Activated T-cell treated with anti-CD3 and anti-CD28 coated beads, Interleukin-2, amount 50 U/mL, for 4 hours (primary cell): ENCODE measurements around the gene CYFIP1. TPM values are rescaled to one million over a fixed set of nuclear protein-coding genes. Genes with fewer than 3 reads are reported as not detected.

Experiments used
- ATAC-seq, 2 donors: fragments of 200-7000 bp; cut with Tn5 transposase; one replicate each; pipeline ENCODE4 v1.10.0; 2021
- DNase-seq: peaks from one replicate; pipeline ENCODE4 v3.0.0-alpha.2; 2020
- H3K27me3 Mint-ChIP-seq: one replicate; pipeline ENCODE4 v1.8.0; 2021; ENCODE audit warnings: low read depth, mixed read lengths
- H3K36me3 Mint-ChIP-seq: one replicate; pipeline ENCODE4 v1.8.0; 2022; ENCODE audit warnings: mixed read lengths; ENCODE audit not compliant: insufficient read depth
- H3K4me1 Mint-ChIP-seq: one replicate; pipeline ENCODE4 v1.8.0; 2021; ENCODE audit warnings: low read depth, mixed read lengths
- H3K4me3 Mint-ChIP-seq: one replicate; pipeline ENCODE4 v1.8.0; 2021; ENCODE audit warnings: mild to moderate bottlenecking, moderate library complexity, mixed read lengths
- H3K9me3 Mint-ChIP-seq: one replicate; pipeline ENCODE4 v1.8.0; 2021; ENCODE audit warnings: mixed read lengths
- total RNA-seq, 3 donors: library from RNA; stranded (reverse); gene quantifications; one replicate each; pipeline ENCODE4 v1.2.1, GENCODE V29; 2021

CYFIP1 gene
- total RNA-seq, 3 donors from 2014 or later: 8.8 to 17.9 (median 12.5) TPM

DNA sequence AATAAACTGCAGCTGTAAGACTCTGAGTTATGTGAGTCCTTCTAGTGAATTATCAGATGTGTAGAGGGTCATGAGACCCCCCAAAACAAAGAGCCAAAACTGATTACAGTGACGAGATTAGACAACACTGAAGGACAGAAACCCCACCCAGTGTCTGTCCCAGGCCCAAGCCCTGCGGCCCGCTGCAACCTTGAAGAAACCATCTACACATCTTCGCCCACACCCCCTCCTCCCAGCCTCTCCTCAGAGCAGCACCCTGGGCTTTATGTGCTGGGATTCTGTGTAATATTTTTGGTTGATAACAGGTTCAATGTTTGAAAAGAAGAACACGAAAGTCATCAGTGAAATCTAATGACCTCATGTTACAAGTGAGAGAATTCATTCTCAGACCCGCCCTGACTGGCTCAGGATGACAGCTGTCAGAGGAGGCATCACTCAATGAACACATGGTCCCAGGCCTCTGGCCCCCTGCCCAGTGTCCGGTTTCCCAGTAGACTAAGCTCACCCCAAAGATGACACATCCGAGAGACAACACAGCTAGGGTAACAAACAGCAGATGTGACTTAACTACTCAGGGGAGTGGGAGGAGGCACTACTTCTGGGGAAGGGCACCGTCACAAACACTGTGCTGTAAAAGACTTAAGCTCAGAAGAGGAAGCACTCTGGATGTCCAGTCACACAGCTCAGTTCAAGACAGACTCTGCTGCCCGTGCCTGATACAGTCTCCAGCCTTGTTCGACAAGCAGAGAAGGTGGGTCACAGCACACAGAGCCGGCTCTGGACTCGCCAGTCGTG lies 92.8 kb downstream of the CYFIP1 start:
- no peaks in the 10 kb centered on the region for H3K9me3 Mint-ChIP-seq
- no peaks in the 10 kb centered on the region for H3K27me3 Mint-ChIP-seq
- H3K4me3 Mint-ChIP-seq: no peak overlapping the region
- H3K36me3 Mint-ChIP-seq: no peaks in the 10 kb centered on the region
- DNase-seq (no peak), ATAC-seq (no peak)
- H3K4me1 Mint-ChIP-seq: no peaks in the 10 kb centered on the region

DNA sequence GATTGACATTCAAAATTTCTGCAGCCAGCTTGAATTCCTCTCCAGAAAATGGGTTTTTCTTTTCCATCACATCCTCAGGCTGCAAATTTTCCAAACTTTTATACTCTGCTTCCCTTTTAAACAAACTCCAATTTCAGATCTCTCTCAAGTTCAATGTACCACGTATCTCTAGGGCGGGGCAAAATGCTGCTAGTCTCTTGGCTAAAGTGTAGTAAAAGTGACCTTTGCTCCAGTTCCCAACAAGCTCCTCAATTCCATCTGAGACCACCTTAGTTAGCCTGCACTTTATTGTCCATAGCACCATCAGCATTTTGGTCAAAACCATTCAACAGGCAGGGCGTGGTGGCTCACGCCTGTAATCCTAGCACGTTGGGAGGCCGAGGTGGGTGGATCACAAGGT lies 95.0 kb downstream of the CYFIP1 start:
- H3K4me3 Mint-ChIP-seq: no peak overlapping the region
- no peaks in the 10 kb centered on the region for H3K9me3 Mint-ChIP-seq
- no peaks in the 10 kb centered on the region for H3K27me3 Mint-ChIP-seq
- peaks cover 4% of the 10 kb centered on the region for H3K36me3 Mint-ChIP-seq
- no peak for DNase-seq
- no peak for ATAC-seq
- no peaks in the 10 kb centered on the region for H3K4me1 Mint-ChIP-seq

DNA sequence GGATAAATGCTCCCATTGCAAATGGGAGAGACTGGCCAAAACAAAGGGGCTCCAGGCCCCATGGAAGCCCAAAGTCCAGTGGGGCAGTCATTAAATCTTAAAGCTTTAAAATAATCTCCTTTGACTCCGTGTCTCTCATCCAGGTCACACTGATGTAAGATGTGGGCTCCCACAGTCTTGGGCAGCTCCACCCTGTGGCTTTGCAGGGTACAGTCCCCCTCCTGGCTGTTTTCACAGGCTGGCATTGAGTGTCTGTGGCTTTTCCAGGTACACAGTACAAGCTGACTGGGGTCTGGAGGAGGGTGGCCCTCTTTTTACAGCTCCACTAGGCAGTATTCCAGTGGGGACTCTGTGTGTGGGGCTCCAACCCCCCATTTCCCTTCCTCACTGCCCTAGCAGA lies 95.8 kb downstream of the CYFIP1 start:
- Mint-ChIP-seq H3K27me3 (no peaks in the 10 kb centered on the region), H3K36me3 (peaks cover 4% of the 10 kb centered on the region), H3K9me3 (no peaks in the 10 kb centered on the region), H3K4me3 (no peak overlapping the region), H3K4me1 (no peaks in the 10 kb centered on the region)
- ATAC-seq (no peak), DNase-seq (no peak)

DNA sequence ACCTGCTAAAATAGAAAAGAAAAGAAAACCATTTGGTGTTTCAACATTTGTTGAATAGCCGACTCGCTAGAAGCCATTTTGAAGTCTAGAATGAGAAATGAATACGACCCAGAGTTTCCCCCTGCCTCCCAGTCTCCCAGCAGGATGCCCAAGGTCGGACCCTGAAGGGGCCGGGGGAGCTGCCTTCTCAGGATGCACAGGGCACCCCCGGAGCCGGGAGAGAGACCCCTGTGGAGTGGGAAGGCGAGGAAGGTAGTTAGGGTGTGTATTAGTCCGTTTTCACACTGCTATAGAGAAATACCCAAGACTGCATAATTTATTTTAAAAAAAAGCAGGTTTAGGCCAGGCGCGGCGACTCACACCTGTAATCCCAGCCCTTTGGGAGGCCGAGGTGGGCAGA lies 97.0 kb downstream of the CYFIP1 start:
- H3K27me3 Mint-ChIP-seq: no peaks in the 10 kb centered on the region
- H3K9me3 Mint-ChIP-seq: no peaks in the 10 kb centered on the region
- no peak for DNase-seq
- H3K4me3 Mint-ChIP-seq: no peak overlapping the region
- no peak for ATAC-seq
- no peaks in the 10 kb centered on the region for H3K4me1 Mint-ChIP-seq
- peaks cover 4% of the 10 kb centered on the region for H3K36me3 Mint-ChIP-seq

DNA sequence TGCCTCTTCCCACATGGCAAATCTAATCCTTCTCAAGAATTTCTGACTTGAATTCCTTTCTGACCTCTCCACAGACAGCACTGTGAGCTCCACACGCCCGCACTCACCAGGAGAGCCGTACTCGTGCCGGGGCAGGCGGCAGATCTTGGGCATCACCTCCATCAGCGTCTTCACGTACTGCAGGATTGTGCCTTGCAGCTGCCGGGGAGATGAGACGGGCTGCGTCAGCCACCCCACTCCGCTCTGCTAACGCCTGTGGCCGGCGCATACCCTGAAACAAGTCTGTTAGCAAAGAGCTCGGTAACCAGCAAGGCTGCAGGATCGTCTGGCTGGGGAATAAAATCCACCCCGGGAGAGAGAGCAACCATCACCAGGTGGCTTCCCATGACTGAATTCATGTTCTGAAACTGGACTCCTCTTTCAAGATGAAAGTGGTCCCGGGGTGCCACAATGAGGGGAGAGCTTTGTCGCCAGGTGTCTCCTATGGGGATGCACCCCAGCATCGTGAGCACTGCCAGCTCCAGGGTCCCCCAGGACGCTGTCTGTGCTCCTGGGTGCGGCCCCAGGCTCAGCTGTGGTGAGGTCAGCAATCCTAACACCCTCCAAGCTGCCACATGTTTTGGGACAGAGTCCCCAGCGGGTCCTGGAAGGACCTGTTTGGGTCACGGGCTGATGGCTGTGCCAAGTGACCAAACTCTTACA lies 98.3 kb downstream of the CYFIP1 start:
- H3K9me3 Mint-ChIP-seq: no peaks in the 10 kb centered on the region
- peaks cover 4% of the 10 kb centered on the region for H3K36me3 Mint-ChIP-seq

DNA sequence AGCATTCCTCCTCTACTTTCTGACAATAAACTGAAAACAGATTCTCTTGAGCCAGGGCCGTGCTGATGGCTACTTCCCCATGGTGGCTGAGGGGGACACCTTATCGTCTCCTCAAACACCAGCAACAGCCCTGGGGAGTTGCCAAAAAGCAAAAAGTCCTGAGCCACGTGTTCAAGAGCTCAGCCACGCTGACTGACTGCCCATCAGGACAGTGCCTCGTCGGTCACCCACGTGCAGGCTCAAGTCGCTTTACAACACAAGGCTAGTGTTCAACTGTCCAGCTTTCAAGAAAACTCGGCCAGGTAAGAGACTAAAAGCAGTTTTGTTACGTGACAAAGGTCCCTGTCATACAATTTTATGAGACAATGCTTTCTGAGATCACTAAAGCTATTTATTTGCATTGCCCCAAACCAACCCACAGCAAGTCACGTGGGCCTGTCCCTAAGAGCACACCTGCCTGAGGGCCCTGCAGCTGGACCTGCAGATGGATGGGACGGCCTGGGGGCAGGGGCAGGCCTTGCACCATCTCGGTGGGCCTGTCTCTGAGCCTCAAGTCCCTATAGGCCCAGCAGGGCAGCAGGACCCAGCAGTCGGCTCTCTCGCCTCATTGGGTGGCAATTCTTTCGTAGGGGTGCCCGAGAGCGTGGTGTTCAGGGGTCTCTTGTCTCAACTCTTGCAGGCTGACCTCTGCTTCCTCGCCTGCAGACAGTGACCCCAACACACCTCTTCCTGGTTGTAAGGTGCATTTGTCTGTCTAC lies 99.0 kb downstream of the CYFIP1 start:
- Mint-ChIP-seq H3K36me3 (peaks cover 4% of the 10 kb centered on the region), H3K9me3 (no peaks in the 10 kb centered on the region), H3K27me3 (no peaks in the 10 kb centered on the region), H3K4me3 (no peak overlapping the region), H3K4me1 (no peaks in the 10 kb centered on the region)
- DNase-seq (no peak), ATAC-seq (no peak)

More for the DNA sequence above, 98.3 kb downstream of the CYFIP1 start:
- H3K27me3 Mint-ChIP-seq: no peaks in the 10 kb centered on the region
- no peaks in the 10 kb centered on the region for H3K4me1 Mint-ChIP-seq
- ATAC-seq (no peak), DNase-seq (no peak)
- H3K4me3 Mint-ChIP-seq: no peak overlapping the region

DNA sequence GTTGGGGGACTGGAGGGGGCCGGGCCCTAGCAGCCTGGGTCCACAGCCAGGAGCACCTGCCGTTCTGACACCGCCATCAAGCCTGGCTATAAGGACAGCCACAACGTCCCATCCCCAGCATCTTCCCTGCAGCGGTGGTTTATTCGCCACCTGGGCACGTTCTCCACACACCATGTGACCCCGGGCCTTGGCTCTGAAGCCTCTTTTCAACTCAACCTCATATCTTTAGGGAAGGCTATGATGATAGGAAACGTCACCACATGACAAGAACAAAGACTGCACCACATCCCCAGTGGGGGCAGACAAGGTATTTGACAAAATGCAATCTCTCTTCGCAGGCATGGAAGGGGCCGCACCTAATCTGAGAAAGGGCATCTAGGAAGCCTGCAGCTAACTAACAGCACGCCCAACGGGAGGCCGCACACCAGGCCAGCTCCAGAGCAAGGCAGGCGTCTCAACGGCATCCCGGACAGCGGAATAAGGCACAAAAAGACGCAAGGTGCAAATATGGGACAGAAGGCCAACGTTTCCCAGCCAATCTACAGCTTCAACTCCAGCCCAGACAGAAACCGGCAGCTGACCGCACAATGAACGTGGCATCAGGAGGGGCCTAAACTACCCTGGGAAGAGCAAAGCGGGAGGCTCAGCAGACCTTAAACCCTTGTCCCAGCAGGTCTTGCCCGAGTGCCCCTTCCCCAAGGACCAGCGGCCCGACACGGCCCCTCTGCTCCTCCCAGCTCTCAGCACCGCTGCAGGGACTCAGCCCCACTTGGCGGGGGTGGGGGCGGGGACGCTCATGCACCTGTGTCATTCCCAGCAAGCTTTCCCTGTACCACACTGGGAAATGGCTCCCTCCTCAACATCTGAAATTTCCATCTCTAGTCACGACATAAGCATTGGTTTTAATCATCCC lies 99.8 kb downstream of the CYFIP1 start:
- peaks cover 7% of the 10 kb centered on the region for H3K36me3 Mint-ChIP-seq
- no peak for DNase-seq
- H3K27me3 Mint-ChIP-seq: no peaks in the 10 kb centered on the region
- no peaks in the 10 kb centered on the region for H3K4me1 Mint-ChIP-seq
- no peak overlapping the region for H3K4me3 Mint-ChIP-seq
- H3K9me3 Mint-ChIP-seq: no peaks in the 10 kb centered on the region
- ATAC-seq: no peak

DNA sequence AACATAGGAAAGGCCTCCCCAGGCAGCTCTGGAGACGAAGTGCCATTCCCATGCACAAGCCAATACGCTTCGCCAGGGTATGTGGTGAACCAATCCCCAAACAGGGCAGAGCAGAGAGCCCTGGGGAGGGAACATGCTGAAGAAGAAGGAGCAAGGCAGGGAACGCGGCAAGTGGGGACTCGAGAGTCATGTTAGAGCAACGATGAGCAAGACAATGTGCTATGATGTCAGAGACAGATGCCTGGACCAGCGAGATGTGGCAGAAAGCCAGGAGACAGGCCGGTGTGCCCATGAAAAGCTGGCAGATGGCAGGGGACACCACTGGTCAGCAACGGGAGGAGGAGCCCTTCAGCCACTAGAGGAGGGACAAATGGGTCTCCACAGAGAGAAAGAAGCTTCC lies 102.1 kb downstream of the CYFIP1 start:
- Mint-ChIP-seq H3K36me3 (peaks cover 10% of the 10 kb centered on the region), H3K9me3 (no peaks in the 10 kb centered on the region), H3K27me3 (no peaks in the 10 kb centered on the region), H3K4me3 (no peak overlapping the region), H3K4me1 (no peaks in the 10 kb centered on the region)
- ATAC-seq (no peak), DNase-seq (no peak)

DNA sequence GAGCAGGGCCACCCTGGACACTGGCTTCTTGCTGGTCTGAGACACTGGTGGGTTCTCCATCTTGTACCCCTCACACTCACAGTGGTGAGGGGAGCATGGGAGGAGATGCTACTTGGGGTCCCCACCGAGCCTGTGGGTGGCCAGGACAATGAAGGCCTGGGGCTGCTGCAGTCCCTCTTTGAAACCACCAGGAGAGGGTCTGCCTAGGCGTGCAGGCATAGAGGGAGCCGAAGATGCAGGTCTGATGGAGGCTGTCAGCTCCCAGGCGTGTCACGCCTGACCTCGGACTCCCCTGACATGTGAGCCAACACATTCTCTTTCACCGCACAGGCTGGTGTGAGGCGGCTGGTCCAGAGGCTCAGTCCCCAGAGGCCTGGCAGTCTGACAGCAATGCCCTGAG lies 102.6 kb downstream of the CYFIP1 start:
- no peak overlapping the region for H3K4me3 Mint-ChIP-seq
- H3K36me3 Mint-ChIP-seq: peaks cover 10% of the 10 kb centered on the region
- ATAC-seq (no peak), DNase-seq (no peak)
- no peaks in the 10 kb centered on the region for H3K9me3 Mint-ChIP-seq
- no peaks in the 10 kb centered on the region for H3K4me1 Mint-ChIP-seq
- no peaks in the 10 kb centered on the region for H3K27me3 Mint-ChIP-seq

DNA sequence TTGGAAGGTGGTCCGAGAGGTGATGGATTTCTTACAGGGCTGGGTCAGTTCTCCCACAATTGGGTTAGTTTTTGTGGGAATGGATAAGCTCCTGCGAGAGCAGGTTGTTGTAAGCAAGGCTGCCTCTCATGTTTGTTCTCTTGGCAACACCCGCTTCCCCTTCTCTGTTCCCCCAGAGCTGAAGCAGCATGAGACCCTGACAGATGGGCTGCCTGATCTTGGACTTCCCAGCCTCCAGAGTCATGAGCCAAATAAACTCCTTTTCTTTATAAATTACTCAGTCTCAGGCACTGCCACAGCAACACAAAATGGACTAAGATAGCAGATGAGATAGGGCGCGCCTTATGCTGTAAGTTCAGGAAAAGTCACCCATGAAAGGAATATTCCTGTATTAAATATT lies 103.1 kb downstream of the CYFIP1 start:
- H3K4me1 Mint-ChIP-seq: no peaks in the 10 kb centered on the region
- ATAC-seq (no peak), DNase-seq (no peak)
- peaks cover 12% of the 10 kb centered on the region for H3K36me3 Mint-ChIP-seq
- H3K9me3 Mint-ChIP-seq: no peaks in the 10 kb centered on the region
- H3K4me3 Mint-ChIP-seq: no peak overlapping the region
- no peaks in the 10 kb centered on the region for H3K27me3 Mint-ChIP-seq

DNA sequence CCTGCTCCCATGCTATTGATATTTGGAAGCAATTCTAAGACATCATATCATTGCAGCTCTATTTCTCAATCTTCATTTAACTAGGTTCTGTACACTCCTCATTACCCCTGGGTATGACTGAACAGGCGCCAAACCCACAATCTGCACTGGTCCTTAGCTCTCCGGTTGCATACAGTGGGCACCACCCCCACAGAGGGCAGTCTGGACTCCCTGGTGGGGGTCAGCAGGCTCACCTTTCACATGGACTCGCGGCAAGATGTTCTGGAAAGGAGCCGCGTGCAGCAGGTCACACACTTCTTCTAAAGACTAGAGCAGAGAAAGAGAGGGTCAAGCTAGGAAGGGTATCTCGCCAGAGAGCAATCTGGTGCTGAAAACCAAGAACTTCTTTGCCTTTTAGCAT lies 105.2 kb downstream of the CYFIP1 start:
- Mint-ChIP-seq H3K4me1 (no peaks in the 10 kb centered on the region), H3K36me3 (peaks cover 8% of the 10 kb centered on the region), H3K9me3 (no peaks in the 10 kb centered on the region), H3K27me3 (no peaks in the 10 kb centered on the region), H3K4me3 (no peak overlapping the region)
- no peak for DNase-seq
- ATAC-seq: no peak

DNA sequence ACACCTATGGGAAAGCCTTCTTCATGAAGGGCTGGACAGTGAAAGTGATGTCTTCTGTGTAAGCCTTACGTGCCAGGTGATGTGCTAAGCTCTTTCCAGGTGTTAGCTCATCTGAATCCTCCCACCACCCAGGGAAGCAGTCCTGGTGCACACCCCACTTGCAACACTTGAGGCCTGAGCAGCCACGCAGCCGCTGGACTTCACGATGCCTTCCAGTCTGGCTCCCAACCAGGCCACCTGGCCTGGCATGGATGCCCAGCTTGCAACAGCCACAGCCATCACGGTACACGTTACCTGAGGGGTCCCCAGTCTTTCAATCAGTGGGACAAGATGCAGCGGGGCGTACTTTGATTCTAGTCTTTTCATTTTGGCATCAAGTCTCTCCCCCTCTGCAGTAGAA lies 105.9 kb downstream of the CYFIP1 start:
- H3K4me1 Mint-ChIP-seq: no peaks in the 10 kb centered on the region
- H3K36me3 Mint-ChIP-seq: peaks cover 12% of the 10 kb centered on the region
- H3K9me3 Mint-ChIP-seq: no peaks in the 10 kb centered on the region
- DNase-seq (no peak), ATAC-seq (no peak)
- H3K27me3 Mint-ChIP-seq: no peaks in the 10 kb centered on the region
- H3K4me3 Mint-ChIP-seq: no peak overlapping the region

DNA sequence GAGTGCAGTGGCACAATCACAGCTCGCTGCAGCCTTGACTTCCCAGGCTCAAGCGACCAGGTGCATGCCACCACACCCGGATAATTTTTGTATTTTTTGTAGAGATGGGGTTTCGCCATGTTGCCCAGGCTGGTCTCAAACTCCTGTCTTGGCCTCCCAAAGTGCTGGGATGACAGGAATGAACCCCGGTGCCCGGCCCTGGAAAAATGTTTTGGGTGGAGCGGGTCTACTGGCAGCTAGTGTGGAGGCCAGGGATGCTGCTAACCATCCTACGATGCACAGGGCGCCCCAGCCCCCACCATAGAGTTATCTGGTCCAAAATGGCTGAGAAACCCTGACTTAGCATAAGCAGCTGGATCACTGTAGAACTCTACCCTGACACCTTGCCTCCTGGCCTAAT lies 106.3 kb downstream of the CYFIP1 start:
- DNase-seq (no peak), ATAC-seq (no peak)
- Mint-ChIP-seq H3K27me3 (no peaks in the 10 kb centered on the region), H3K9me3 (no peaks in the 10 kb centered on the region), H3K4me3 (no peak overlapping the region), H3K36me3 (peaks cover 16% of the 10 kb centered on the region), H3K4me1 (no peaks in the 10 kb centered on the region)
